GM12878 (cell line): ENCODE data around the gene GSE1. TPM values are rescaled to one million over a fixed set of nuclear protein-coding genes. Genes with fewer than 3 reads are reported as not detected.

ENCODE experiments used
- ATAC-seq: fragments of 200-7000 bp; cut with Tn5 transposase; 3 replicates; pipeline ENCODE4 v1.9.1; 2020; ENCODE audit warnings: mild to moderate bottlenecking, moderate library complexity
- BruUV-seq: library from RNA; stranded (reverse); fragments of 400-500 nt; replicated peaks from 2 replicates; lab custom pipeline; 2021; lab: Mats Ljungman, UMichigan
- CTCF ChIA-PET: fragments of 300-600 bp; sonication (Branson Sonifier 250); formaldehyde crosslinking; extraction: SDS; loops from one replicate; lab custom pipeline; 2021; ENCODE audit warnings: inconsistent platforms; lab: Yijun Ruan, JAX
- POLR2A ChIA-PET: fragments of 350-600 bp; formaldehyde crosslinking; extraction: SDS; loops from one replicate; lab custom pipeline; 2021; ENCODE audit warnings: inconsistent platforms; lab: Charles Lee
- RAD21 ChIA-PET: fragments of 300-600 bp; sonication (Branson Sonifier 250); formaldehyde crosslinking; loops from one replicate; lab custom pipeline; 2023; ENCODE audit warnings: antibody characterized with exemption; ENCODE audit not compliant: unreplicated experiment; lab: Charles Lee
- SMC1A ChIA-PET: fragments of 300-600 bp; sonication (Branson Sonifier 250); formaldehyde crosslinking; loops from one replicate; lab custom pipeline; 2023; ENCODE audit not compliant: unreplicated experiment, uncharacterized antibody; lab: Charles Lee
- DNase-seq: peaks from one replicate; pipeline ENCODE4 v3.0.0-alpha.2; 2011; ENCODE audit warnings: low read depth, low spot score
- FAIRE-seq: peaks from 3 replicates; lab custom pipeline; 2011; peaks lifted over from hg19 to GRCh38; lab: Jason Lieb, UNC
- H2AFZ ChIP-seq: 2 replicates; pipeline ENCODE4 v1.6.0; 2011; ENCODE audit warnings: low read depth, low read length, control low read depth; ENCODE audit not compliant: control insufficient read depth
- H3K27ac ChIP-seq: 2 replicates; pipeline ENCODE4 v1.5.1; 2011; ENCODE audit warnings: control low read depth; ENCODE audit not compliant: control insufficient read depth, insufficient read depth
- H3K27me3 ChIP-seq, 2 experiments: replicated peaks in 1 of 2; 2 replicates each; pipeline versions ENCODE4 v1.6.0 to v1.6.1; 2011; ENCODE audit warnings: low read length in 1 of 2; ENCODE audit not compliant: control insufficient read depth in 2 of 2, insufficient read depth in 2 of 2
- H3K36me3 ChIP-seq, 2 experiments: 2 replicates each; pipeline ENCODE4 v1.5.1; 2011; ENCODE audit warnings: low read length in 1 of 2; ENCODE audit not compliant: control insufficient read depth in 2 of 2, insufficient read depth in 2 of 2
- H3K4me1 ChIP-seq: 2 replicates; pipeline ENCODE4 v1.6.1; 2011; ENCODE audit warnings: mild to moderate bottlenecking, low read length, moderate library complexity, mixed read lengths; ENCODE audit not compliant: control insufficient read depth, insufficient read depth
- H3K4me2 ChIP-seq: 2 replicates; pipeline ENCODE4 v1.6.0; 2011; ENCODE audit warnings: control low read depth; ENCODE audit not compliant: control insufficient read depth, insufficient read depth
- H3K4me3 ChIP-seq: fragments of 200-600 bp; sonication (generic); 2 replicates; pipeline ENCODE4 v1.5.1; 2016
- H3K79me2 ChIP-seq: 2 replicates; pipeline ENCODE4 v1.6.0; 2011; ENCODE audit warnings: low read length; ENCODE audit not compliant: control insufficient read depth, insufficient read depth
- H3K9ac ChIP-seq: 2 replicates; pipeline ENCODE4 v1.8.0; 2011; ENCODE audit warnings: low read length, control low read depth, mixed read lengths; ENCODE audit not compliant: control insufficient read depth, insufficient read depth
- H3K9me3 ChIP-seq: replicated peaks from 3 replicates; pipeline ENCODE4 v1.5.1; 2011; ENCODE audit warnings: mild to moderate bottlenecking, low read length; ENCODE audit not compliant: control insufficient read depth, insufficient read depth
- H4K20me1 ChIP-seq: 2 replicates; pipeline ENCODE4 v1.6.0; 2011; ENCODE audit not compliant: control insufficient read depth, insufficient read depth
- EZH2 ChIP-seq: IDR thresholded peaks from 2 replicates; pipeline ENCODE4 v1.6.1; 2012; ENCODE audit warnings: low read depth, mild to moderate bottlenecking, control low read depth, inconsistent platforms, low read length, borderline replicate concordance; ENCODE audit not compliant: control insufficient read depth
- KAT2A ChIP-seq: conservative IDR thresholded peaks from 2 replicates; pipeline ENCODE4 v1.6.1; 2011; ENCODE audit warnings: low read depth, low read length; ENCODE audit not compliant: control insufficient read depth
- MLLT1 ChIP-seq: fragments of 450-650 bp; IDR thresholded peaks from 2 replicates; pipeline ENCODE4 v1.6.1; 2016; ENCODE audit warnings: mild to moderate bottlenecking
- SIN3A ChIP-seq: IDR thresholded peaks from 2 replicates; pipeline ENCODE4 v1.6.1; 2012; ENCODE audit warnings: low read depth, low read length, improper control_type of control experiment
- SMAD1 ChIP-seq: fragments of 450-650 bp; IDR thresholded peaks from 2 replicates; pipeline ENCODE4 v1.6.1; 2018; ENCODE audit warnings: mild to moderate bottlenecking, low read depth; ENCODE audit not compliant: partially characterized antibody
- SUZ12 ChIP-seq: fragments of 200-600 bp; sonication (generic); IDR thresholded peaks from one replicate; pipeline ENCODE4 v1.6.1; 2018; ENCODE audit warnings: antibody characterized with exemption, mild to moderate bottlenecking; ENCODE audit not compliant: unreplicated experiment
- WGBS: methylation state at CpG from one replicate; pipeline ENCODE4 v1.1.6; 2016; ENCODE audit warnings: low lambda C conversion rate; ENCODE audit not compliant: insufficient replicate concordance, insufficient coverage; ENCODE audit errors: missing lambda C conversion rate; 5-methylcytosine and 5-hydroxymethylcytosine counted together
- in situ Hi-C: fragments of 300-500 bp; cut with MboI; formaldehyde crosslinking; loops from 9 replicates; pipeline ENCODE4 v1.14.3; 2018; ENCODE audit warnings: mixed read lengths
- intact Hi-C: fragments of 100-400 bp; cut with micrococcal nuclease; formaldehyde crosslinking; loops from one replicate; pipeline ENCODE4 v1.14.2; 2022; ENCODE audit not compliant: unreplicated experiment
- polyA plus RNA-seq, 11 experiments: library from polyadenylated mRNA; depleted of rRNA in 4 of 11; unstranded in 6 of 11; stranded (reverse) in 5 of 11; fragments of >200 nt; fragmentation: Nextera tagmentation in 4 of 11; fragmentation: Illumina TruSeq in 1 of 11; extraction: Ambion mirVana in 4 of 11; extraction: Trizol in 1 of 11; gene quantifications; 1 replicate in 1 of 11; 2 replicates in 10 of 11; pipeline versions ENCODE4 v1.2.1 to v1.2.3, GENCODE V29; 2011 to 2016; ENCODE audit warnings: inconsistent platforms in 2 of 11, missing spikeins in 2 of 11, low read depth in 1 of 11
- total RNA-seq, 4 experiments: library from RNA; depleted of rRNA in 3 of 4; stranded (reverse); fragments of >200 nt in 3 of 4; fragmentation: Illumina TruSeq in 1 of 4; extraction: Trizol in 1 of 4; gene quantifications; 2 replicates each; pipeline versions ENCODE4 v1.2.1 to v1.2.3, GENCODE V29; 2013 to 2021
- TF ChIP-seq, protein P1 (sequence below): IDR thresholded peaks from 2 replicates; pipeline ENCODE4 v1.6.1; 2012; ENCODE audit warnings: low read depth, low read length, improper control_type of control experiment
- TF ChIP-seq, protein P2 (sequence below): IDR thresholded peaks from 2 replicates; pipeline ENCODE4 v1.6.1; 2012; ENCODE audit warnings: improper control_type of control experiment, low read depth, low read length; ENCODE audit not compliant: insufficient replicate concordance
- TF ChIP-seq, protein P3 (sequence below): fragments of 450-650 bp; IDR thresholded peaks from 2 replicates; pipeline ENCODE4 v1.6.1; 2017; ENCODE audit warnings: borderline replicate concordance

The GSE1 gene
- total and polyA plus RNA-seq, 10 of the 15 experiments (the other 5 are each of a cell fraction or from before 2014, with no cell fraction given), result 4.6 to 58.7 (median 18.2) TPM

DNA sequence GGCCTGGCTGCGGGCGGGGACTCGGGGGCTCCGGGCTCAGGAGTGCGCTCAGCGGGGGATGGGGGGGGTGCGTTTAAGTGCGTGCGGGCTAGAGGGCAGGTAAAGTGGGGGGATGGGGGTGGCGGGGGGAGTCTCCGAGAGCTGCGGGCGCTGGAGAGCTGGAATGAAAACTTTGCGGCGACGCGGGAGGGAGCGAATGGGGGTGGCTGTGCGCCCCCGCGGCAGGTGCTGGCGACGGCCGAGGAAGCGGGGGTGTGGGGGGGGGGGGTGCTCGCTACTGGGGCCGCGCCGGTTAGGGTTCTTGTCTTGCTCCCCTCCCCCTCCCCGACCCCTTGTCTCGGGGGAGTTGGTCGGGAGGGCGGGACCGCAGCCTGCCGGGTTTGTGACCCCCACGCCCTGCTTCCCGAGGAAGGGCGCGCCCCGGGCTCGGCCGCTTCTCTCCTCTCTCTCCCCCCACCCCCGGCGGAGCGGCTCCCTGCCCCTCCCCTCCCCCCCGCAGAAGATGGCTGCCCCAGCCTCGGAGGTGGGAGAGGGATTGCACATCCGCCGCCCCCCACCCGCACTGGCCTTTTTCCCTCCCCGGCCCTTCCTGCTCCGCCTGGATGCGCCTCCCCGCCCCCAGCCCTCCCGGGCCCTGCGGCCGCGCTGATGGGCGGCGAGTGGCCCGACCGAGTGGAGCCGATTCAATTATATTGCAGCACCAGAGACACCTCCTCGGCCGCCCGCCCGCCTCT lies 649 bp downstream of the GSE1 start (continued):
- no peak for TF ChIP-seq EZH2
- TF ChIP-seq SMAD1, result no peak
- no peak for TF ChIP-seq KAT2A
- TF ChIP-seq, protein P1, sequence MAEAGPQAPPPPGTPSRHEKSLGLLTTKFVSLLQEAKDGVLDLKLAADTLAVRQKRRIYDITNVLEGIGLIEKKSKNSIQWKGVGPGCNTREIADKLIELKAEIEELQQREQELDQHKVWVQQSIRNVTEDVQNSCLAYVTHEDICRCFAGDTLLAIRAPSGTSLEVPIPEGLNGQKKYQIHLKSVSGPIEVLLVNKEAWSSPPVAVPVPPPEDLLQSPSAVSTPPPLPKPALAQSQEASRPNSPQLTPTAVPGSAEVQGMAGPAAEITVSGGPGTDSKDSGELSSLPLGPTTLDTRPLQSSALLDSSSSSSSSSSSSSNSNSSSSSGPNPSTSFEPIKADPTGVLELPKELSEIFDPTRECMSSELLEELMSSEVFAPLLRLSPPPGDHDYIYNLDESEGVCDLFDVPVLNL, result no peak

GRCh38 chr16:85614338-85615013 lies 1.4 kb downstream of the GSE1 start:
- ATAC-seq (no peak), DNase-seq (no peak), FAIRE-seq (no peak)
- intact Hi-C loops, result loop anchor here (5.0 kb wide), 1 partner anchor 312 kb away; no protein-coding TSS in a partner anchor
- POLR2A ChIA-PET, result interaction anchor here (2.8 to 4.3 kb wide), 2 partner anchors 45 to 56 kb away, joined by 18 to 32 read pairs; no protein-coding TSS in a partner anchor
- 45% methylated on average over 34 of the region's 41 CpGs for WGBS
- Histone ChIP-seq H3K4me3 (peak overlapping the region; percentile 95), H3K79me2 (peaks cover 74% of the 10 kb centered on the region), H3K27ac (peak overlapping the region; percentile 42; the same call in 1 of the 2 replicates), H3K36me3 (peaks cover 5 to 10% of the 10 kb centered on the region in 2 experiments; a peak in 3 of 4 replicates), H3K4me1 (peaks cover 42% of the 10 kb centered on the region), H4K20me1 (peaks cover 12% of the 10 kb centered on the region; the same call in 1 of the 2 replicates), H3K9me3 (no peaks in the 10 kb centered on the region), H3K4me2 (peak overlapping the region; percentile 75), H3K27me3 (no peaks in the 10 kb centered on the region), H3K9ac (peak overlapping the region; percentile 61), H2AFZ (no peak overlapping the region)
- RAD21 ChIA-PET, result interaction anchor here (1.8 to 6.0 kb wide), 3 partner anchors 50 to 60 kb away, joined by 5 to 56 read pairs (median 47); no protein-coding TSS in a partner anchor
- SMC1A ChIA-PET, result interaction anchor here (0.9 to 3.9 kb wide), 3 partner anchors 61 to 174 kb away, joined by 3 to 21 read pairs (median 3); no protein-coding TSS in a partner anchor
- CTCF ChIA-PET, result interaction anchor here (1.6 to 3.6 kb wide), 6 partner anchors 47 to 193 kb away, joined by 3 to 52 read pairs (median 18); no protein-coding TSS in a partner anchor
- no TSS peak for BruUV-seq
- in situ Hi-C loops, result loop anchor here (25.0 kb wide), 1 partner anchor 177 kb away; no protein-coding TSS in a partner anchor
- TF ChIP-seq, protein P2, sequence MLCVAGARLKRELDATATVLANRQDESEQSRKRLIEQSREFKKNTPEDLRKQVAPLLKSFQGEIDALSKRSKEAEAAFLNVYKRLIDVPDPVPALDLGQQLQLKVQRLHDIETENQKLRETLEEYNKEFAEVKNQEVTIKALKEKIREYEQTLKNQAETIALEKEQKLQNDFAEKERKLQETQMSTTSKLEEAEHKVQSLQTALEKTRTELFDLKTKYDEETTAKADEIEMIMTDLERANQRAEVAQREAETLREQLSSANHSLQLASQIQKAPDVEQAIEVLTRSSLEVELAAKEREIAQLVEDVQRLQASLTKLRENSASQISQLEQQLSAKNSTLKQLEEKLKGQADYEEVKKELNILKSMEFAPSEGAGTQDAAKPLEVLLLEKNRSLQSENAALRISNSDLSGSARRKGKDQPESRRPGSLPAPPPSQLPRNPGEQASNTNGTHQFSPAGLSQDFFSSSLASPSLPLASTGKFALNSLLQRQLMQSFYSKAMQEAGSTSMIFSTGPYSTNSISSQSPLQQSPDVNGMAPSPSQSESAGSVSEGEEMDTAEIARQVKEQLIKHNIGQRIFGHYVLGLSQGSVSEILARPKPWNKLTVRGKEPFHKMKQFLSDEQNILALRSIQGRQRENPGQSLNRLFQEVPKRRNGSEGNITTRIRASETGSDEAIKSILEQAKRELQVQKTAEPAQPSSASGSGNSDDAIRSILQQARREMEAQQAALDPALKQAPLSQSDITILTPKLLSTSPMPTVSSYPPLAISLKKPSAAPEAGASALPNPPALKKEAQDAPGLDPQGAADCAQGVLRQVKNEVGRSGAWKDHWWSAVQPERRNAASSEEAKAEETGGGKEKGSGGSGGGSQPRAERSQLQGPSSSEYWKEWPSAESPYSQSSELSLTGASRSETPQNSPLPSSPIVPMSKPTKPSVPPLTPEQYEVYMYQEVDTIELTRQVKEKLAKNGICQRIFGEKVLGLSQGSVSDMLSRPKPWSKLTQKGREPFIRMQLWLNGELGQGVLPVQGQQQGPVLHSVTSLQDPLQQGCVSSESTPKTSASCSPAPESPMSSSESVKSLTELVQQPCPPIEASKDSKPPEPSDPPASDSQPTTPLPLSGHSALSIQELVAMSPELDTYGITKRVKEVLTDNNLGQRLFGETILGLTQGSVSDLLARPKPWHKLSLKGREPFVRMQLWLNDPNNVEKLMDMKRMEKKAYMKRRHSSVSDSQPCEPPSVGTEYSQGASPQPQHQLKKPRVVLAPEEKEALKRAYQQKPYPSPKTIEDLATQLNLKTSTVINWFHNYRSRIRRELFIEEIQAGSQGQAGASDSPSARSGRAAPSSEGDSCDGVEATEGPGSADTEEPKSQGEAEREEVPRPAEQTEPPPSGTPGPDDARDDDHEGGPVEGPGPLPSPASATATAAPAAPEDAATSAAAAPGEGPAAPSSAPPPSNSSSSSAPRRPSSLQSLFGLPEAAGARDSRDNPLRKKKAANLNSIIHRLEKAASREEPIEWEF, result no peak
- TF ChIP-seq MLLT1, result peak; percentile 76
- TF ChIP-seq, protein P3, sequence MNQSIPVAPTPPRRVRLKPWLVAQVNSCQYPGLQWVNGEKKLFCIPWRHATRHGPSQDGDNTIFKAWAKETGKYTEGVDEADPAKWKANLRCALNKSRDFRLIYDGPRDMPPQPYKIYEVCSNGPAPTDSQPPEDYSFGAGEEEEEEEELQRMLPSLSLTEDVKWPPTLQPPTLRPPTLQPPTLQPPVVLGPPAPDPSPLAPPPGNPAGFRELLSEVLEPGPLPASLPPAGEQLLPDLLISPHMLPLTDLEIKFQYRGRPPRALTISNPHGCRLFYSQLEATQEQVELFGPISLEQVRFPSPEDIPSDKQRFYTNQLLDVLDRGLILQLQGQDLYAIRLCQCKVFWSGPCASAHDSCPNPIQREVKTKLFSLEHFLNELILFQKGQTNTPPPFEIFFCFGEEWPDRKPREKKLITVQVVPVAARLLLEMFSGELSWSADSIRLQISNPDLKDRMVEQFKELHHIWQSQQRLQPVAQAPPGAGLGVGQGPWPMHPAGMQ, result no peak
- no peak for TF ChIP-seq SUZ12
- TF ChIP-seq SIN3A, result no peak
